ENCODE results near the gene EFCAB10. TPM values are rescaled to one million over a fixed set of nuclear protein-coding genes. Genes with fewer than 3 reads are reported as not detected.

The EFCAB10 gene
- total RNA-seq, 1 donor from 2014 or later = 6.0 TPM

Other genes with a start within 250 kb of the EFCAB10 start
- 43.2 TPM for gene SRPK2, start 192.6 kb downstream of the EFCAB10 start, total RNA-seq
- 8.4 TPM for gene PUS7, start 59.2 kb downstream of the EFCAB10 start, total RNA-seq
- 14.7 TPM for gene RINT1, start 49.3 kb downstream of the EFCAB10 start, total RNA-seq

Data from lower lobe of right lung (tissue), 1 donor.